HepG2 (cell line): Measurements from ENCODE around the gene XXYLT1. TPM values are rescaled to one million over a fixed set of nuclear protein-coding genes. Genes with fewer than 3 reads are reported as not detected.
A peak's percentile ranks its signal among the peaks of the same experiment; 100 is the strongest.

ENCODE experiments used
- ATAD3A ChIP-seq: sonication (generic); formaldehyde crosslinking; IDR thresholded peaks from 2 replicates; pipeline ENCODE4 v1.4.0; 2020; ENCODE audit warnings: missing genetic modification reagents
- FOSL2 ChIP-seq: sonication (generic); formaldehyde crosslinking; IDR thresholded peaks from 2 replicates; pipeline ENCODE4 v1.4.0; 2020; ENCODE audit warnings: missing genetic modification reagents
- HNF4G ChIP-seq, 2 experiments: sonication (generic) in 1 of 2; formaldehyde crosslinking in 1 of 2; IDR thresholded peaks; 2 replicates each; pipeline versions ENCODE4 v1.4.0 to v1.6.1; 2011 to 2020; ENCODE audit warnings: borderline replicate concordance in 2 of 2, low read depth in 2 of 2, mild to moderate bottlenecking in 2 of 2, low read length in 1 of 2, missing genetic modification reagents in 1 of 2, moderate library complexity in 1 of 2
- JDP2 ChIP-seq: sonication (generic); formaldehyde crosslinking; IDR thresholded peaks from 2 replicates; pipeline ENCODE4 v1.8.1; 2022; ENCODE audit warnings: missing genetic modification reagents, borderline replicate concordance
- KDM6A ChIP-seq: IDR thresholded peaks from 2 replicates; pipeline ENCODE4 v1.6.1; 2016; ENCODE audit warnings: low read depth
- NFE2L2 ChIP-seq: fragments of 150-350 bp; IDR thresholded peaks from 2 replicates; pipeline ENCODE4 v1.6.1; 2014; ENCODE audit warnings: low read length
- NR1H2 ChIP-seq: sonication (generic); formaldehyde crosslinking; IDR thresholded peaks from 2 replicates; pipeline ENCODE4 v1.8.1; 2022; ENCODE audit warnings: low read depth, missing genetic modification reagents, borderline replicate concordance
- SAP130 ChIP-seq: IDR thresholded peaks from 2 replicates; pipeline ENCODE4 v1.6.1; 2016; ENCODE audit warnings: low read depth
- TOPORS ChIP-seq: sonication (generic); formaldehyde crosslinking; IDR thresholded peaks from 2 replicates; pipeline ENCODE4 v1.8.0; 2023; ENCODE audit warnings: mild to moderate bottlenecking, missing genetic modification reagents
- ZMAT5 ChIP-seq: sonication (generic); formaldehyde crosslinking; IDR thresholded peaks from 2 replicates; pipeline ENCODE4 v1.5.0; 2020; ENCODE audit warnings: mild to moderate bottlenecking, low read depth, missing genetic modification reagents, borderline replicate concordance
- ZNF33A ChIP-seq: sonication (generic); formaldehyde crosslinking; IDR thresholded peaks from 2 replicates; pipeline ENCODE4 v1.5.1; 2020; ENCODE audit warnings: missing genetic modification reagents, mild to moderate bottlenecking, moderate library complexity, borderline replicate concordance
- ZNF550 ChIP-seq: sonication (generic); formaldehyde crosslinking; IDR thresholded peaks from 2 replicates; pipeline ENCODE4 v1.4.0; 2020; ENCODE audit warnings: mild to moderate bottlenecking, missing genetic modification reagents, borderline replicate concordance
- polyA plus RNA-seq, 8 experiments: library from polyadenylated mRNA; depleted of rRNA in 3 of 8; stranded (reverse) in 7 of 8; unstranded in 1 of 8; fragments of >200 nt; fragmentation: Illumina TruSeq in 4 of 8; extraction: Trizol in 4 of 8; gene quantifications; 2 replicates each; pipeline versions ENCODE4 v1.2.1 to v1.2.3, GENCODE V29; 2011 to 2016; ENCODE audit warnings: low read depth in 4 of 8, missing spikeins in 1 of 8, mixed read lengths in 1 of 8; ENCODE audit not compliant: insufficient read depth in 1 of 8
- total RNA-seq, 5 experiments: library from RNA; depleted of rRNA; stranded (reverse); fragments of >200 nt; fragmentation: Illumina TruSeq; extraction: Trizol; gene quantifications; 2 replicates each; pipeline ENCODE4 v1.2.3, GENCODE V29; 2016; ENCODE audit warnings: low read depth in 1 of 5
- TF ChIP-seq, protein P1 (sequence below): sonication (generic); formaldehyde crosslinking; conservative IDR thresholded peaks from 2 replicates; pipeline ENCODE4 v1.4.0; 2020; ENCODE audit warnings: mild to moderate bottlenecking, missing genetic modification reagents, moderate library complexity
- TF ChIP-seq, protein P2 (sequence below), 2 experiments: IDR thresholded peaks; 2 replicates each; pipeline ENCODE4 v1.6.1; 2011 to 2012; ENCODE audit warnings: low read length in 2 of 2, borderline replicate concordance in 1 of 2, low read depth in 1 of 2, mild to moderate bottlenecking in 1 of 2, moderate library complexity in 1 of 2
- TF ChIP-seq, protein P3 (sequence below): sonication (generic); formaldehyde crosslinking; IDR thresholded peaks from 2 replicates; pipeline ENCODE4 v1.4.0; 2020; ENCODE audit warnings: missing genetic modification reagents
- TF ChIP-seq, protein P4 (sequence below): sonication (generic); formaldehyde crosslinking; IDR thresholded peaks from 2 replicates; pipeline ENCODE4 v1.8.1; 2023; ENCODE audit warnings: mild to moderate bottlenecking, inconsistent platforms, moderate library complexity, missing genetic modification reagents, borderline replicate concordance

XXYLT1 gene
- total and polyA plus RNA-seq, 2 of the 13 experiments (the other 11 are each of a cell fraction or from before 2014, with no cell fraction given): 17.7 to 19.0 TPM

DNA sequence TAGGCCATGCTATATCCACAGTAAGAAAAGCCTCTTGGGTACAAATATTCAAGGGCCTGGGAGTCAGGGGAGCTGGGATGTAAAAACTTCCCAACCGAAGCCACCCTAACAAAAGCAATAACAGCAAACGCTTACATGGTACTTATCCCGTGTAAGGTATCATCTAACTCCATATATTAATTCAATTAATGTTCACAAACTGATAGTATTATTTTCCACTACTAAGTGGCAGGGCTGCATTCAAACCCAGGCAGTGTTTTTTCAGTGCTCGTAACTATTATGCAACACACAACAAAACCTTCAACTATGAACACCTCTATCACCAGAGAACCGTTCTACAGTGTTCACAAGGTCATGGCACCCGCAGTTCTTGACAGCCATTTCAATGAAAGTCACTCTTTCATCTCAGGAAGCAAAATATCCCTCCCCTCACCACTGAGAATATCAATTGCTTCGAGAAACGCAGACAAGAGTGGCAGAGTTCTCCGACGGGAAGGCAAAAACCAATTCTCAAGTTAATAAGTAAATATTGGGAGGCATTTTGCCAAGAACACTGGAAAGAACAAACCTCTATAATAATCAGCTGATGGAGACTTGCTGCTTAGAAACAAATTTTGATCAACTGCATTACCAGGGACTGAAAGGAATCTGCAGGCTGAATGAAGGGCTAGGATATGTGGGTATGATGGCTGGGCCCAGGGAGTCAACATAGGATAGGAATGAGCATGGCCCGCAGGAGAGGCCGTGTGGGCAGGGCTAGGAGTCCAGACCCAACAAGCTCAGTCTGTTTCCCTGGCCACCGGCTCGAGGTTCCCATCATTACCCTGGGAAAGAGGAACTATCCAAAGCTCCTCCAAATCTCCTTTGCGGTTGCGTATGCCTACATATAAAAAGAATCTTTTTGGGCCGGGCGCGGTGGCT is 72.3 kb downstream of the XXYLT1 start (continued):
- TF ChIP-seq, protein P1, sequence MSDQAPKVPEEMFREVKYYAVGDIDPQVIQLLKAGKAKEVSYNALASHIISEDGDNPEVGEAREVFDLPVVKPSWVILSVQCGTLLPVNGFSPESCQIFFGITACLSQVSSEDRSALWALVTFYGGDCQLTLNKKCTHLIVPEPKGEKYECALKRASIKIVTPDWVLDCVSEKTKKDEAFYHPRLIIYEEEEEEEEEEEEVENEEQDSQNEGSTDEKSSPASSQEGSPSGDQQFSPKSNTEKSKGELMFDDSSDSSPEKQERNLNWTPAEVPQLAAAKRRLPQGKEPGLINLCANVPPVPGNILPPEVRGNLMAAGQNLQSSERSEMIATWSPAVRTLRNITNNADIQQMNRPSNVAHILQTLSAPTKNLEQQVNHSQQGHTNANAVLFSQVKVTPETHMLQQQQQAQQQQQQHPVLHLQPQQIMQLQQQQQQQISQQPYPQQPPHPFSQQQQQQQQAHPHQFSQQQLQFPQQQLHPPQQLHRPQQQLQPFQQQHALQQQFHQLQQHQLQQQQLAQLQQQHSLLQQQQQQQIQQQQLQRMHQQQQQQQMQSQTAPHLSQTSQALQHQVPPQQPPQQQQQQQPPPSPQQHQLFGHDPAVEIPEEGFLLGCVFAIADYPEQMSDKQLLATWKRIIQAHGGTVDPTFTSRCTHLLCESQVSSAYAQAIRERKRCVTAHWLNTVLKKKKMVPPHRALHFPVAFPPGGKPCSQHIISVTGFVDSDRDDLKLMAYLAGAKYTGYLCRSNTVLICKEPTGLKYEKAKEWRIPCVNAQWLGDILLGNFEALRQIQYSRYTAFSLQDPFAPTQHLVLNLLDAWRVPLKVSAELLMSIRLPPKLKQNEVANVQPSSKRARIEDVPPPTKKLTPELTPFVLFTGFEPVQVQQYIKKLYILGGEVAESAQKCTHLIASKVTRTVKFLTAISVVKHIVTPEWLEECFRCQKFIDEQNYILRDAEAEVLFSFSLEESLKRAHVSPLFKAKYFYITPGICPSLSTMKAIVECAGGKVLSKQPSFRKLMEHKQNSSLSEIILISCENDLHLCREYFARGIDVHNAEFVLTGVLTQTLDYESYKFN (CRISPR knock-in tag): peak; percentile 92
- TF ChIP-seq FOSL2 (CRISPR knock-in tag) (peak; percentile 63), TOPORS (CRISPR knock-in tag) (no peak), ATAD3A (no peak), ZMAT5 (CRISPR knock-in tag) (no peak), SAP130 (peak; percentile 74), NR1H2 (no peak), ZNF33A (CRISPR knock-in tag) (no peak), HNF4G (IDR thresholded peaks at IDR 0.05; ENCODE audit: borderline replicate concordance, low read depth, low read length) (no peak; the same call in 1 of the 2 replicates), HNF4G (CRISPR knock-in tag; IDR thresholded peaks at IDR 0.05; ENCODE audit: borderline replicate concordance, low read depth) (no peak; the same call in 1 of the 2 replicates), ZNF550 (no peak), JDP2 (no peak), NFE2L2 (no peak), KDM6A (CRISPR knock-in tag) (peak; percentile 39; the same call in 1 of the 2 replicates)
- TF ChIP-seq, protein P2, sequence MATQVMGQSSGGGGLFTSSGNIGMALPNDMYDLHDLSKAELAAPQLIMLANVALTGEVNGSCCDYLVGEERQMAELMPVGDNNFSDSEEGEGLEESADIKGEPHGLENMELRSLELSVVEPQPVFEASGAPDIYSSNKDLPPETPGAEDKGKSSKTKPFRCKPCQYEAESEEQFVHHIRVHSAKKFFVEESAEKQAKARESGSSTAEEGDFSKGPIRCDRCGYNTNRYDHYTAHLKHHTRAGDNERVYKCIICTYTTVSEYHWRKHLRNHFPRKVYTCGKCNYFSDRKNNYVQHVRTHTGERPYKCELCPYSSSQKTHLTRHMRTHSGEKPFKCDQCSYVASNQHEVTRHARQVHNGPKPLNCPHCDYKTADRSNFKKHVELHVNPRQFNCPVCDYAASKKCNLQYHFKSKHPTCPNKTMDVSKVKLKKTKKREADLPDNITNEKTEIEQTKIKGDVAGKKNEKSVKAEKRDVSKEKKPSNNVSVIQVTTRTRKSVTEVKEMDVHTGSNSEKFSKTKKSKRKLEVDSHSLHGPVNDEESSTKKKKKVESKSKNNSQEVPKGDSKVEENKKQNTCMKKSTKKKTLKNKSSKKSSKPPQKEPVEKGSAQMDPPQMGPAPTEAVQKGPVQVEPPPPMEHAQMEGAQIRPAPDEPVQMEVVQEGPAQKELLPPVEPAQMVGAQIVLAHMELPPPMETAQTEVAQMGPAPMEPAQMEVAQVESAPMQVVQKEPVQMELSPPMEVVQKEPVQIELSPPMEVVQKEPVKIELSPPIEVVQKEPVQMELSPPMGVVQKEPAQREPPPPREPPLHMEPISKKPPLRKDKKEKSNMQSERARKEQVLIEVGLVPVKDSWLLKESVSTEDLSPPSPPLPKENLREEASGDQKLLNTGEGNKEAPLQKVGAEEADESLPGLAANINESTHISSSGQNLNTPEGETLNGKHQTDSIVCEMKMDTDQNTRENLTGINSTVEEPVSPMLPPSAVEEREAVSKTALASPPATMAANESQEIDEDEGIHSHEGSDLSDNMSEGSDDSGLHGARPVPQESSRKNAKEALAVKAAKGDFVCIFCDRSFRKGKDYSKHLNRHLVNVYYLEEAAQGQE (IDR thresholded peaks at IDR 0.05; ENCODE audit: borderline replicate concordance in 1 of 2, low read depth in 1 of 2, low read length in 2 of 2): peak in 1 of 2 experiments; percentile 15; a peak in 1 of 4 replicates
- TF ChIP-seq, protein P3, sequence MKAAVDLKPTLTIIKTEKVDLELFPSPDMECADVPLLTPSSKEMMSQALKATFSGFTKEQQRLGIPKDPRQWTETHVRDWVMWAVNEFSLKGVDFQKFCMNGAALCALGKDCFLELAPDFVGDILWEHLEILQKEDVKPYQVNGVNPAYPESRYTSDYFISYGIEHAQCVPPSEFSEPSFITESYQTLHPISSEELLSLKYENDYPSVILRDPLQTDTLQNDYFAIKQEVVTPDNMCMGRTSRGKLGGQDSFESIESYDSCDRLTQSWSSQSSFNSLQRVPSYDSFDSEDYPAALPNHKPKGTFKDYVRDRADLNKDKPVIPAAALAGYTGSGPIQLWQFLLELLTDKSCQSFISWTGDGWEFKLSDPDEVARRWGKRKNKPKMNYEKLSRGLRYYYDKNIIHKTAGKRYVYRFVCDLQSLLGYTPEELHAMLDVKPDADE: no peak
- TF ChIP-seq, protein P4, sequence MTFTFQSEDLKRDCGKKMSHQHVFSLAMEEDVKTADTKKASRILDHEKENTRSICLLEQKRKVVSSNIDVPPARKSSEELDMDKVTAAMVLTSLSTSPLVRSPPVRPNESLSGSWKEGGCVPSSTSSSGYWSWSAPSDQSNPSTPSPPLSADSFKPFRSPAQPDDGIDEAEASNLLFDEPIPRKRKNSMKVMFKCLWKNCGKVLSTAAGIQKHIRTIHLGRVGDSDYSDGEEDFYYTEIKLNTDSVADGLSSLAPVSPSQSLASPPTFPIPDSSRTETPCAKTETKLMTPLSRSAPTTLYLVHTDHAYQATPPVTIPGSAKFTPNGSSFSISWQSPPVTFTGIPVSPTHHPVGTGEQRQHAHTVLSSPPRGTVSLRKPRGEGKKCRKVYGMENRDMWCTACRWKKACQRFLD (CRISPR knock-in tag): no peak
